HepG2 (cell line): ENCODE data around the gene SMC1B. TPM values are rescaled to one million over a fixed set of nuclear protein-coding genes. Genes with fewer than 3 reads are reported as not detected.

Experiments
- ATAC-seq: fragments of 200-7000 bp; cut with Tn5 transposase; 3 replicates; pipeline ENCODE4 v1.9.1; 2020; ENCODE audit warnings: mild to moderate bottlenecking, moderate library complexity
- BruUV-seq: library from RNA; stranded (reverse); fragments of 400-500 nt; replicated peaks from 2 replicates; lab custom pipeline; 2021; lab: Mats Ljungman, UMichigan
- CTCF ChIA-PET: fragments of 300-600 bp; formaldehyde crosslinking; extraction: SDS; loops from one replicate; lab custom pipeline; 2021; ENCODE audit warnings: low total read pairs, inconsistent platforms, low intra/inter-chr PET ratio; lab: Yijun Ruan, JAX
- POLR2A ChIA-PET: fragments of 350-600 bp; sonication (Branson Sonifier 250); formaldehyde crosslinking; loops from one replicate; lab custom pipeline; 2020; ENCODE audit warnings: antibody characterized with exemption, inconsistent platforms; lab: Yijun Ruan, JAX
- DNase-seq: peaks from one replicate; pipeline ENCODE4 v3.0.0-alpha.2; 2015; ENCODE audit warnings: low spot score
- FAIRE-seq: peaks from 3 replicates; lab custom pipeline; 2011; peaks lifted over from hg19 to GRCh38; lab: Jason Lieb, UNC
- H2AFZ ChIP-seq: one replicate; pipeline ENCODE4 v1.6.1; 2011; ENCODE audit warnings: low read length, inconsistent platforms
- H3K27ac ChIP-seq: fragments of 300-600 bp; 3 replicates; pipeline ENCODE4 v1.8.0; 2011; ENCODE audit warnings: mixed run types, mild to moderate bottlenecking, mixed read lengths, low read length, inconsistent platforms; ENCODE audit not compliant: insufficient read depth; ENCODE audit errors: extremely low read length
- H3K27me3 ChIP-seq, 2 experiments: fragments of 200-600 bp in 1 of 2; 2 replicates in 1 of 2; 3 replicates in 1 of 2; pipeline versions ENCODE4 v1.6.0 to v1.8.0; 2011; ENCODE audit warnings: low read length in 2 of 2, mild to moderate bottlenecking in 2 of 2, moderate library complexity in 2 of 2, inconsistent platforms in 1 of 2; ENCODE audit not compliant: insufficient read depth in 2 of 2, control insufficient read depth in 1 of 2
- H3K36me3 ChIP-seq, 2 experiments: fragments of 200-600 bp in 1 of 2; replicated peaks in 1 of 2; 2 replicates in 1 of 2; 3 replicates in 1 of 2; pipeline versions ENCODE4 v1.5.1 to v1.8.0; 2011; ENCODE audit warnings: low read length in 2 of 2, inconsistent platforms in 1 of 2; ENCODE audit not compliant: insufficient read depth in 2 of 2, control insufficient read depth in 1 of 2
- H3K4me1 ChIP-seq: 2 replicates; pipeline ENCODE4 v1.5.1; 2012; ENCODE audit warnings: low read length, inconsistent platforms; ENCODE audit not compliant: insufficient read depth
- H3K4me2 ChIP-seq: 2 replicates; pipeline ENCODE4 v1.6.0; 2011; ENCODE audit warnings: low read depth, low read length, inconsistent platforms
- H3K4me3 ChIP-seq, 3 experiments: fragments of 200-600 bp in 1 of 3; sonication (generic), shearing (Covaris generic) in 1 of 3; replicated peaks in 1 of 3; 2 replicates each; pipeline ENCODE4 v1.5.1; 2011 to 2016; ENCODE audit warnings: low read length in 3 of 3, inconsistent platforms in 2 of 3, low read depth in 2 of 3, mild to moderate bottlenecking in 2 of 3, control low read depth in 1 of 3, mixed read lengths in 1 of 3; ENCODE audit not compliant: insufficient read depth in 1 of 3
- H3K79me2 ChIP-seq: one replicate; pipeline ENCODE4 v1.6.1; 2011; ENCODE audit warnings: low read length, inconsistent platforms; ENCODE audit not compliant: insufficient read depth
- H3K9ac ChIP-seq: 2 replicates; pipeline ENCODE4 v1.6.0; 2011; ENCODE audit warnings: mild to moderate bottlenecking, low read depth, low read length, inconsistent platforms; ENCODE audit not compliant: insufficient read depth
- H3K9me3 ChIP-seq: 2 replicates; pipeline ENCODE4 v1.5.1; 2012; ENCODE audit warnings: mild to moderate bottlenecking, low read length
- H4K20me1 ChIP-seq: 2 replicates; pipeline ENCODE4 v1.6.0; 2011; ENCODE audit warnings: inconsistent platforms, mild to moderate bottlenecking, low read length, moderate library complexity; ENCODE audit not compliant: insufficient read depth
- ARID5B ChIP-seq: IDR thresholded peaks from 2 replicates; pipeline ENCODE4 v1.4.0; 2020; ENCODE audit warnings: mild to moderate bottlenecking, missing genetic modification reagents
- ZNF124 ChIP-seq: sonication (generic); formaldehyde crosslinking; IDR thresholded peaks from 2 replicates; pipeline ENCODE4 v1.4.0; 2020; ENCODE audit warnings: missing genetic modification reagents
- ZNF232 ChIP-seq: sonication (generic); formaldehyde crosslinking; IDR thresholded peaks from 2 replicates; pipeline ENCODE4 v1.4.0; 2020; ENCODE audit warnings: missing genetic modification reagents, borderline replicate concordance
- ZNF383 ChIP-seq: sonication (generic); formaldehyde crosslinking; IDR thresholded peaks from 2 replicates; pipeline ENCODE4 v1.4.0; 2020; ENCODE audit warnings: missing genetic modification reagents, mild to moderate bottlenecking, borderline replicate concordance
- ZNF761 ChIP-seq: sonication (generic); formaldehyde crosslinking; conservative IDR thresholded peaks from 2 replicates; pipeline ENCODE4 v1.4.0; 2020; ENCODE audit warnings: mild to moderate bottlenecking, missing genetic modification reagents
- WGBS: methylation state at CpG from one replicate; pipeline ENCODE4 v1.1.6; 2017; ENCODE audit warnings: low lambda C conversion rate; 5-methylcytosine and 5-hydroxymethylcytosine counted together
- in situ Hi-C: cut with HindIII; loops from 2 replicates; pipeline ENCODE4 v1.10.0; 2017; ENCODE audit warnings: low pct_unique_long_range_greater_than_20kb; ENCODE audit not compliant: extremely low pct_ligation_motif_present
- intact Hi-C: fragments of 100-400 bp; cut with micrococcal nuclease; formaldehyde crosslinking; loops from one replicate; pipeline ENCODE4 v1.10.0; 2022; ENCODE audit not compliant: unreplicated experiment
- polyA plus RNA-seq, 8 experiments: library from polyadenylated mRNA; depleted of rRNA in 3 of 8; stranded (reverse) in 7 of 8; unstranded in 1 of 8; fragments of >200 nt; fragmentation: Illumina TruSeq in 4 of 8; extraction: Trizol in 4 of 8; gene quantifications; 2 replicates each; pipeline versions ENCODE4 v1.2.1 to v1.2.3, GENCODE V29; 2011 to 2016; ENCODE audit warnings: low read depth in 4 of 8, missing spikeins in 1 of 8, mixed read lengths in 1 of 8; ENCODE audit not compliant: insufficient read depth in 1 of 8
- total RNA-seq, 5 experiments: library from RNA; depleted of rRNA; stranded (reverse); fragments of >200 nt; fragmentation: Illumina TruSeq; extraction: Trizol; gene quantifications; 2 replicates each; pipeline ENCODE4 v1.2.3, GENCODE V29; 2016; ENCODE audit warnings: low read depth in 1 of 5

SMC1B gene
- total and polyA plus RNA-seq, 2 of the 13 experiments (the other 11 are each of a cell fraction or from before 2014, with no cell fraction given), result not detected

- no peak for FAIRE-seq
- CTCF ChIA-PET, result no interaction called here
- 93% methylated on average over 26 of the region's 27 CpGs for WGBS
- H3K79me2 ChIP-seq, result no peaks in the 10 kb centered on the region
- no peak for DNase-seq
- H3K4me1 ChIP-seq, result peaks cover 10% of the 10 kb centered on the region; the same call in 1 of the 2 replicates
- H2AFZ ChIP-seq, result no peak overlapping the region
- H3K4me2 ChIP-seq, result no peak overlapping the region
- H4K20me1 ChIP-seq, result no peaks in the 10 kb centered on the region
- no peak overlapping the region for H3K27ac ChIP-seq
- H3K9ac ChIP-seq, result no peak overlapping the region
- in situ Hi-C loops, result no loop called here
- H3K36me3 ChIP-seq, result no peaks in the 10 kb centered on the region
- 0 out of 2 replicates have a peak, but pooled peaks have one; percentile 36 for TF ChIP-seq ZNF761 (CRISPR knock-in tag)
- no peak for TF ChIP-seq ZNF124 (CRISPR knock-in tag)
- H3K4me3 ChIP-seq, result no peak overlapping the region
- H3K27me3 ChIP-seq, result peaks cover 2 to 8% of the 10 kb centered on the region in 2 experiments; a peak in 1 of 5 replicates
- POLR2A ChIA-PET, result no interaction called here
- intact Hi-C loops, result no loop called here
- H3K9me3 ChIP-seq, result no peaks in the 10 kb centered on the region
- BruUV-seq, result no TSS peak
- ATAC-seq, result no peak; the same call in 1 of the 3 replicates
Observed at GRCh38 chr22:45413013-45413367, 409 bp downstream of the SMC1B start.

- BruUV-seq, result no TSS peak
- H3K4me1 ChIP-seq, result 0 out of 2 replicates have a peak, but pooled peaks cover 6% of the 10 kb centered on the region
- in situ Hi-C loops, result no loop called here
- H3K36me3 ChIP-seq, result no peaks in the 10 kb centered on the region
- H3K9ac ChIP-seq, result no peak overlapping the region
- intact Hi-C loops, result no loop called here
- no peaks in the 10 kb centered on the region for H4K20me1 ChIP-seq
- no peak for TF ChIP-seq ARID5B (CRISPR knock-in tag)
- no peak for TF ChIP-seq ZNF383 (CRISPR knock-in tag)
- no peak for TF ChIP-seq ZNF232 (CRISPR knock-in tag)
- ATAC-seq, result no peak
- H3K4me3 ChIP-seq, result no peak overlapping the region
- no peak for DNase-seq
- H3K27ac ChIP-seq, result no peak overlapping the region
- no peak overlapping the region for H3K4me2 ChIP-seq
- no peaks in the 10 kb centered on the region for H3K9me3 ChIP-seq
- no peak overlapping the region for H2AFZ ChIP-seq
- FAIRE-seq, result no peak
- ChIA-PET CTCF (no interaction called here), POLR2A (no interaction called here)
- H3K79me2 ChIP-seq, result no peaks in the 10 kb centered on the region
- 68% methylated on average over 5 of the region's 5 CpGs for WGBS
- H3K27me3 ChIP-seq, result no peaks in the 10 kb centered on the region; a peak in 1 of 5 replicates
Observed at GRCh38 chr22:45407793-45408192, 5.6 kb downstream of the SMC1B start.
